Body of pancreas (tissue), 4 donors: ENCODE results near the gene RIMBP2.
"Not testable (repeated sequence)": the region's sequence is repeated elsewhere in the genome, so short reads cannot be mapped to it uniquely, and the experiment has no call there.

Experiments
- POLR2A ChIP-seq, 3 donors: fragments of 450-650 bp; IDR thresholded peaks; one replicate each; pipeline ENCODE4 v1.6.1; 2016; ENCODE audit warnings: antibody characterized with exemption in 3 of 3, mild to moderate bottlenecking in 2 of 3
- TF ChIP-seq, protein P1 (sequence below), 7 experiments: fragments of 450-650 bp in 4 of 7; fragments of 200-600 bp in 3 of 7; sonication (generic) in 3 of 7; IDR thresholded peaks; one replicate each; pipeline ENCODE4 v1.5.1; 2016 to 2019; ENCODE audit warnings: antibody characterized with exemption in 7 of 7

DNA sequence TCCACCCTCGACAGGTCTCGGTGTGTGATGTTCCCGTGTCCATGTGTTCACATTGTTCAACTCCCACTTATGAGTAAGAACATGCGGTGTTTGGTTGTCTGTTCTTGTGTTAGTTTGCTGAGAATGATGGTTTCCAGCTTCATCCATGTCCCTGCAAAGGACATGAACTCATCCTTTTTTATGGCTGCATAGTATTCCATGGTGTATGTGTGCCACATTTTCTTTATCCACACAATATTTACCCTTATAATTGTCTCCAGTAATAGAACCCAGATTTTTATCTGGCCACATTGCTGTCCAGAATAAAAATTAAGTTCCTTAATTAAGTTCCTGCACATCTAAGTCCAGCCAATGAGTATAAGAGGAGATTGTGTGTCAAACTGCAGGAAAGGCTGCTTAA, 22.3 kb upstream of the RIMBP2 start:
- TF ChIP-seq, protein P1, sequence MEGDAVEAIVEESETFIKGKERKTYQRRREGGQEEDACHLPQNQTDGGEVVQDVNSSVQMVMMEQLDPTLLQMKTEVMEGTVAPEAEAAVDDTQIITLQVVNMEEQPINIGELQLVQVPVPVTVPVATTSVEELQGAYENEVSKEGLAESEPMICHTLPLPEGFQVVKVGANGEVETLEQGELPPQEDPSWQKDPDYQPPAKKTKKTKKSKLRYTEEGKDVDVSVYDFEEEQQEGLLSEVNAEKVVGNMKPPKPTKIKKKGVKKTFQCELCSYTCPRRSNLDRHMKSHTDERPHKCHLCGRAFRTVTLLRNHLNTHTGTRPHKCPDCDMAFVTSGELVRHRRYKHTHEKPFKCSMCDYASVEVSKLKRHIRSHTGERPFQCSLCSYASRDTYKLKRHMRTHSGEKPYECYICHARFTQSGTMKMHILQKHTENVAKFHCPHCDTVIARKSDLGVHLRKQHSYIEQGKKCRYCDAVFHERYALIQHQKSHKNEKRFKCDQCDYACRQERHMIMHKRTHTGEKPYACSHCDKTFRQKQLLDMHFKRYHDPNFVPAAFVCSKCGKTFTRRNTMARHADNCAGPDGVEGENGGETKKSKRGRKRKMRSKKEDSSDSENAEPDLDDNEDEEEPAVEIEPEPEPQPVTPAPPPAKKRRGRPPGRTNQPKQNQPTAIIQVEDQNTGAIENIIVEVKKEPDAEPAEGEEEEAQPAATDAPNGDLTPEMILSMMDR (IDR thresholded peaks at IDR 0.05): not testable (repeated sequence)
- TF ChIP-seq POLR2A (IDR thresholded peaks at IDR 0.05): not testable (repeated sequence)
